H1 (cell line): Measurements from ENCODE around the gene PMFBP1. TPM values are rescaled to one million over a fixed set of nuclear protein-coding genes. Genes with fewer than 3 reads are reported as not detected.

ENCODE experiments used
- CTCF ChIA-PET: fragments of 300-600 bp; sonication (Branson Sonifier 250); formaldehyde crosslinking; loops from one replicate; lab custom pipeline; 2021; ENCODE audit not compliant: partially characterized antibody; lab: Charles Lee
- POLR2A ChIA-PET: fragments of 300-600 bp; sonication (Branson Sonifier 250); formaldehyde crosslinking; loops from one replicate; lab custom pipeline; 2021; ENCODE audit warnings: inconsistent platforms; ENCODE audit not compliant: partially characterized antibody; lab: Charles Lee
- DNase-seq, 2 experiments: peaks; one replicate each; pipeline versions ENCODE4 v3.0.0 to v3.0.0-alpha.2; 2010 to 2022; ENCODE audit warnings: low spot score in 2 of 2, low read depth in 1 of 2, mixed read lengths in 1 of 2
- FAIRE-seq: peaks from 2 replicates; lab custom pipeline; 2011; peaks lifted over from hg19 to GRCh38; lab: Jason Lieb, UNC
- H2AFZ ChIP-seq: 2 replicates; pipeline ENCODE4 v1.8.1; 2012; ENCODE audit warnings: low read length, inconsistent platforms
- H2AK5ac ChIP-seq: 2 replicates; pipeline ENCODE4 v1.6.1; 2013; ENCODE audit warnings: low read depth, low read length
- H2BK120ac ChIP-seq: replicated peaks from 2 replicates; pipeline ENCODE3; 2013; ENCODE audit warnings: low read depth, low read length, inconsistent platforms
- H2BK12ac ChIP-seq: 2 replicates; pipeline ENCODE4 v1.6.1; 2013; ENCODE audit warnings: low read depth, low read length
- H2BK15ac ChIP-seq: 2 replicates; pipeline ENCODE4 v1.6.1; 2013; ENCODE audit warnings: low read length
- H2BK20ac ChIP-seq: 2 replicates; pipeline ENCODE4 v1.6.1; 2013; ENCODE audit warnings: low read length
- H2BK5ac ChIP-seq: 2 replicates; pipeline ENCODE4 v1.6.1; 2013; ENCODE audit warnings: low read depth, low read length
- H3K14ac ChIP-seq: 2 replicates; pipeline ENCODE4 v1.6.1; 2013; ENCODE audit warnings: inconsistent platforms; ENCODE audit not compliant: insufficient read length
- H3K18ac ChIP-seq: 2 replicates; pipeline ENCODE4 v1.6.1; 2013; ENCODE audit warnings: low read length; ENCODE audit errors: extremely low read depth
- H3K23ac ChIP-seq: 2 replicates; pipeline ENCODE4 v1.6.1; 2013; ENCODE audit warnings: inconsistent platforms; ENCODE audit not compliant: insufficient read length
- H3K23me2 ChIP-seq: 2 replicates; pipeline ENCODE4 v1.6.1; 2013; ENCODE audit warnings: low read depth, low read length
- H3K27ac ChIP-seq: 2 replicates; pipeline ENCODE4 v1.6.1; 2011; ENCODE audit warnings: low read depth, low read length, inconsistent platforms
- H3K27me3 ChIP-seq, 4 experiments: replicated peaks in 1 of 4; 1 replicate in 1 of 4; 2 replicates in 3 of 4; pipeline versions ENCODE4 v1.6.1 to v1.8.1; 2011 to 2013; ENCODE audit warnings: low read length in 3 of 4, mild to moderate bottlenecking in 3 of 4, inconsistent platforms in 2 of 4, mixed read lengths in 2 of 4, moderate library complexity in 1 of 4; ENCODE audit not compliant: control insufficient read depth in 3 of 4, insufficient read depth in 3 of 4; ENCODE audit errors: extremely low read depth in 1 of 4
- H3K36me3 ChIP-seq, 4 experiments: 2 replicates each; pipeline versions ENCODE4 v1.6.1 to v1.8.1; 2011 to 2013; ENCODE audit warnings: mild to moderate bottlenecking in 4 of 4, low read length in 3 of 4, moderate library complexity in 2 of 4, control low read depth in 1 of 4, inconsistent platforms in 1 of 4; ENCODE audit not compliant: insufficient read depth in 4 of 4, control insufficient read depth in 2 of 4
- H3K4ac ChIP-seq: replicated peaks from 2 replicates; pipeline ENCODE3; 2013; ENCODE audit warnings: low read length, low read depth, mixed read lengths, inconsistent platforms; ENCODE audit not compliant: insufficient read length
- H3K4me1 ChIP-seq, 4 experiments: replicated peaks in 1 of 4; 1 replicate in 1 of 4; 2 replicates in 3 of 4; pipeline versions ENCODE4 v1.6.1 to v1.8.1; 2011 to 2013; ENCODE audit warnings: low read length in 3 of 4, inconsistent platforms in 2 of 4, mixed read lengths in 1 of 4; ENCODE audit not compliant: insufficient read depth in 4 of 4, control insufficient read depth in 3 of 4
- H3K4me2 ChIP-seq, 2 experiments: 2 replicates each; pipeline versions ENCODE4 v1.6.1 to v1.8.1; 2011 to 2013; ENCODE audit warnings: low read depth in 2 of 2, low read length in 2 of 2, control low read depth in 1 of 2, inconsistent platforms in 1 of 2, mild to moderate bottlenecking in 1 of 2; ENCODE audit not compliant: insufficient read depth in 1 of 2
- H3K4me3 ChIP-seq, 4 experiments: fragments of 200-600, 300-600 bp in 1 of 4; sonication (generic), shearing (Covaris generic), sonication (Bioruptor Twin) in 1 of 4; 2 replicates each; pipeline versions ENCODE4 v1.5.1 to v1.8.1; 2011 to 2016; ENCODE audit warnings: low read length in 4 of 4, low read depth in 3 of 4, control low read depth in 2 of 4, inconsistent platforms in 2 of 4, mild to moderate bottlenecking in 2 of 4, mixed read lengths in 1 of 4, moderate library complexity in 1 of 4; ENCODE audit not compliant: insufficient read depth in 2 of 4; ENCODE audit errors: extremely low read depth in 1 of 4
- H3K56ac ChIP-seq: replicated peaks from 2 replicates; pipeline ENCODE3; 2013; ENCODE audit warnings: low read depth, mild to moderate bottlenecking, mixed read lengths, low read length, inconsistent platforms; ENCODE audit not compliant: insufficient read length
- H3K79me1 ChIP-seq: 2 replicates; pipeline ENCODE4 v1.6.1; 2013; ENCODE audit warnings: low read depth, low read length, control low read depth
- H3K79me2 ChIP-seq, 2 experiments: 2 replicates each; pipeline versions ENCODE4 v1.6.1 to v1.8.1; 2012 to 2013; ENCODE audit warnings: low read length in 2 of 2, mild to moderate bottlenecking in 2 of 2, inconsistent platforms in 1 of 2; ENCODE audit not compliant: insufficient read depth in 2 of 2, control insufficient read depth in 1 of 2
- H3K9ac ChIP-seq, 4 experiments: replicated peaks in 1 of 4; 1 replicate in 1 of 4; 2 replicates in 3 of 4; pipeline versions ENCODE4 v1.6.1 to v1.8.1; 2011 to 2013; ENCODE audit warnings: low read depth in 3 of 4, low read length in 3 of 4, control low read depth in 2 of 4, mild to moderate bottlenecking in 2 of 4, moderate library complexity in 2 of 4, inconsistent platforms in 1 of 4; ENCODE audit errors: extremely low read depth in 1 of 4
- H3K9me3 ChIP-seq, 2 experiments: 2 replicates each; pipeline versions ENCODE4 v1.6.1 to v1.8.1; 2012 to 2013; ENCODE audit warnings: mild to moderate bottlenecking in 2 of 2, moderate library complexity in 2 of 2, control low read depth in 1 of 2, inconsistent platforms in 1 of 2, low read depth in 1 of 2, low read length in 1 of 2, mixed read lengths in 1 of 2; ENCODE audit not compliant: insufficient read depth in 2 of 2
- H4K20me1 ChIP-seq, 2 experiments: replicated peaks in 1 of 2; 2 replicates each; pipeline versions ENCODE3 to v1.8.1; 2011 to 2013; ENCODE audit warnings: inconsistent platforms in 2 of 2, low read length in 2 of 2, mild to moderate bottlenecking in 1 of 2; ENCODE audit not compliant: insufficient read depth in 2 of 2, control insufficient read depth in 1 of 2
- H4K5ac ChIP-seq: 2 replicates; pipeline ENCODE4 v1.6.1; 2013; ENCODE audit warnings: low read length, low read depth, mixed read lengths, inconsistent platforms; ENCODE audit not compliant: insufficient read length
- H4K8ac ChIP-seq: 2 replicates; pipeline ENCODE4 v1.8.0; 2013; ENCODE audit warnings: mild to moderate bottlenecking, moderate library complexity, low read length, inconsistent platforms; ENCODE audit not compliant: insufficient read depth; ENCODE audit errors: extremely low read depth
- H4K91ac ChIP-seq: replicated peaks from 2 replicates; pipeline ENCODE3; 2013; ENCODE audit warnings: low read length, mixed read lengths, inconsistent platforms; ENCODE audit not compliant: insufficient read length
- KDM4A ChIP-seq: IDR thresholded peaks from one replicate; pipeline ENCODE4 v1.7.1; 2012; ENCODE audit warnings: low read depth, mild to moderate bottlenecking, moderate library complexity, low read length, inconsistent platforms; ENCODE audit not compliant: severe bottlenecking
- POLR2AphosphoS5 ChIP-seq: IDR thresholded peaks from 2 replicates; pipeline ENCODE4 v1.6.1; 2011; ENCODE audit warnings: low read depth, low read length
- SRF ChIP-seq: IDR thresholded peaks from 2 replicates; pipeline ENCODE4 v1.6.1; 2011; ENCODE audit warnings: mild to moderate bottlenecking, low read depth, low read length, moderate library complexity
- WGBS, 2 experiments: shearing (Covaris generic) in 1 of 2; methylation state at CpG; one replicate each; pipeline versions ENCODE4 v1.1.6 to v1.1.7; 2013 to 2015; ENCODE audit warnings: low lambda C conversion rate in 2 of 2, mixed read lengths in 2 of 2, inconsistent platforms in 1 of 2, low coverage in 1 of 2, missing lambda C conversion rate in 1 of 2; ENCODE audit not compliant: insufficient replicate concordance in 2 of 2, insufficient coverage in 1 of 2, insufficient read length in 1 of 2; ENCODE audit errors: extremely low coverage in 1 of 2, missing lambda C conversion rate in 1 of 2; 5-methylcytosine and 5-hydroxymethylcytosine counted together
- polyA plus RNA-seq, 7 experiments: library from polyadenylated mRNA; depleted of rRNA in 3 of 7; stranded (reverse) in 5 of 7; unstranded in 2 of 7; fragments of >200 nt in 5 of 7; fragments of 200-250 nt in 2 of 7; gene quantifications; 1 replicate in 5 of 7; 2 replicates in 1 of 7; 4 replicates in 1 of 7; pipeline versions ENCODE4 v1.2.1 to v1.2.3, GENCODE V29; 2011 to 2013; ENCODE audit warnings: missing spikeins in 2 of 7, mixed read lengths in 2 of 7
- total RNA-seq: library from RNA; stranded (reverse); fragmentation: NEBNext Ultra II Directional; extraction: Animal tissue kit (Norgen Biotek cat#: 25700); gene quantifications from 2 replicates; pipeline ENCODE4 v1.2.1, GENCODE V29; 2021

The PMFBP1 gene
- total and polyA plus RNA-seq, 2 of the 8 experiments (the other 6 are each of a cell fraction or from before 2014, with no cell fraction given) = 0.32 to 1.6 TPM

DNA sequence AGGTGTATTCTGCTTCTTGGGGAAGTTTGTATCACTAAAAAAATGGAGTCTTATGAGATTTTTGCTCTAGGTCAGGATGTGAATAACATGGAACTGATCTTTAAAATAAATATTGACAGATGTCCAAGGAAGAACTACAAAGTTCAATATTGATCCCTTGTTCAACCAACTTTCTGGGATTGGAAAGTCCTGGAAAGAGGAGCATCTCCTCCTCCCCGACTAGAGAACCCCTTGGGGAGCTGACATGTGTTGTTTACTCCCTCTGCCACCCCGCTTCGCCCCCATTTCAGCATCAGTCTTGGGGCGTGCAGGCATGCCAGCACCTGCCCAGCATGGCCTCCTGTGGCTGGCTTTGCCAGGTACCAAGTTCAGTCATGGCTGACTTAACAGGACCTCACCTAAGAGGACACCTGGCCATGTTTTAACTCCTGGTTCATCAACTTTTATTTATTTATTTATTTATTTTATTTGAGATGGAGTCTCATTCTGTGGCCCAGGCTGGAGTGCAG, 33.8 kb downstream of the PMFBP1 start:
- Histone ChIP-seq H3K36me3 (no peaks in the 10 kb centered on the region), H3K79me1 (no peaks in the 10 kb centered on the region), H3K4me2 (no peak overlapping the region), H2AFZ (no peak overlapping the region), H3K27me3 (no peaks in the 10 kb centered on the region), H3K4me1 (0 out of 7 replicates have a peak, but pooled peaks cover 0 to 2% (median 0%) of the 10 kb centered on the region in 4 experiments), H3K23ac (no peak overlapping the region), H4K20me1 (no peaks in the 10 kb centered on the region), H3K27ac (no peak overlapping the region), H2AK5ac (no peak overlapping the region), H2BK15ac (no peak overlapping the region), H2BK20ac (no peak overlapping the region), H2BK120ac (no peak overlapping the region), H4K8ac (no peak overlapping the region), H3K4me3 (no peak overlapping the region), H2BK12ac (no peak overlapping the region), H3K9me3 (no peaks in the 10 kb centered on the region), H3K56ac (no peak overlapping the region), H4K5ac (no peak overlapping the region), H3K18ac (no peak overlapping the region), H3K79me2 (no peaks in the 10 kb centered on the region), H3K23me2 (no peaks in the 10 kb centered on the region), H4K91ac (no peak overlapping the region), H2BK5ac (no peak overlapping the region), H3K14ac (no peak overlapping the region), H3K9ac (no peak overlapping the region), H3K4ac (no peak overlapping the region)
- ChIA-PET POLR2A (interaction anchor here (2.4 kb wide), 1 partner anchor 12 kb away, joined by 8 read pairs; no protein-coding TSS in a partner anchor), CTCF (interaction anchor here (1.3 to 3.9 kb wide), 3 partner anchors 11 to 13 kb away, joined by 3 to 23 read pairs (median 15); no protein-coding TSS in a partner anchor)
- TF ChIP-seq KDM4A (no peak), POLR2AphosphoS5 (no peak), SRF (no peak)
- FAIRE-seq = no peak
- 91% methylated on average over 4 of the region's 4 CpGs; no CpG with 5 or more reads in 1 of the 2 experiments for WGBS, 2 experiments
- no peak for DNase-seq
